ENCODE results near the gene SKI. TPM values are rescaled to one million over a fixed set of nuclear protein-coding genes. Genes with fewer than 3 reads are reported as not detected.

The SKI gene
- total and polyA plus RNA-seq, 2 of the 4 experiments (the other 2 are of a cell fraction) = 2.3 to 20.1 TPM

DNA sequence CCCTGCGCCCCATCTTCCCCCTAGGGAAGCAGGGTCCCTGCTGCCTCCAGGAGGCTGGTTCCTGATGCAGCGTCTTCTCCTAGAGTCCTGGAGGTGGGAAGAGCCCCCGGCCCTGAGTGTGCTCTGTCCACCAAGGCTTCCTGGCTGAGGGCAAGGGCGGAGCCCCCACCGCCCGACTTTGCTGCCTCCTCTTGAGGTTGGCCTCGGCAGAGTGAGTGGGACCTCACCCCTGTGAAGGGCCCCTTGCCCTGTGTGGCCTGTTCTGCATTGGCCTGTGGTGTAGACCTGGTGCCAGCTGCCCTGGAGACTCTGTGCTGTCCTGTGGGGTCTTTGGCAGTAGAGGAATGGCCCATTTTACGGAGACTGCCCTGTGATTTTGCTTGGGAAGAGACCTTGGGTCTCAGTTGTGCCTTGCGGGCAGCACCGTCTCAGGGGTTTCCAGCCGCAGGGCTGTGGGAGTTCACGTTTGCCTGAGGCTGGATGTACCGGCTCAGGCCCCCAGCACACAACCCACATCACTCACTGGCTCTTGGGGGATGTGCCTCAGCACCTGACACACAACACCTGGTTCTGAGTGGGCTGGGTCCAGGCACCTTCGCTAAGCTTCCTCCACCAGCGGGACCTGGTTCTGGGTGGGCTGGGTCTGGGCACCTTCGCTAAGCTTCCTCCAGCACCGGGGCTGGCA lies 73.6 kb downstream of the SKI start:
- H3K4ac ChIP-seq (ENCODE audit: low read depth, low read length) = no peak overlapping the region
- peak overlapping the region; percentile 96 for H2AK9ac ChIP-seq (replicated peaks; ENCODE audit: low read depth, low read length, poor library complexity)
- dilution Hi-C loops (cut with HindIII; ENCODE audit: low sequenced_read_pairs, unreplicated experiment) (no loop called here), intact Hi-C loops (cut with micrococcal nuclease) (loop anchor here (1.0 kb wide), 1 partner anchor 71 kb away; no protein-coding TSS in a partner anchor), in situ Hi-C loops (cut with MboI; ENCODE audit: low sequenced_read_pairs) (no loop called here)
- H4K8ac ChIP-seq (ENCODE audit: low read depth in 2 of 2, low read length in 2 of 2) = no peak overlapping the region
- H2BK20ac ChIP-seq (ENCODE audit: low read depth, low read length) = no peak overlapping the region
- H4K91ac ChIP-seq (ENCODE audit: insufficient read depth, low read depth, low read length) = no peak overlapping the region
- H3K9me1 ChIP-seq (ENCODE audit: insufficient read depth, low read length) = peaks cover 18% of the 10 kb centered on the region
- no peak overlapping the region for H3K23ac ChIP-seq (ENCODE audit: low read depth, low read length)
- ChIA-PET CTCF (interaction anchor here (1.0 kb wide), 1 partner anchor 10 kb away, joined by 3 read pairs; no protein-coding TSS in a partner anchor), POLR2A (ENCODE audit: unreplicated experiment) (no interaction called here)
- H3K4me1 ChIP-seq (ENCODE audit: control insufficient read depth, insufficient read depth, low read length) = peaks cover 24% of the 10 kb centered on the region
- H3K9ac ChIP-seq (ENCODE audit: low read depth, low read length) = no peak overlapping the region
- ATAC-seq (ENCODE audit: low read depth) = no peak
- BruUV-seq (replicated peaks) = no TSS peak
- peaks cover 70% of the 10 kb centered on the region for H4K20me1 ChIP-seq (ENCODE audit: insufficient read depth, low read length)
- H2AFZ ChIP-seq (replicated peaks; ENCODE audit: low read length, poor library complexity) = peak overlapping the region; percentile 33
- no peak for DNase-seq
- H2BK5ac ChIP-seq (ENCODE audit: low read depth, low read length, poor library complexity, severe bottlenecking) = no peak overlapping the region
- TF ChIP-seq, protein P1, sequence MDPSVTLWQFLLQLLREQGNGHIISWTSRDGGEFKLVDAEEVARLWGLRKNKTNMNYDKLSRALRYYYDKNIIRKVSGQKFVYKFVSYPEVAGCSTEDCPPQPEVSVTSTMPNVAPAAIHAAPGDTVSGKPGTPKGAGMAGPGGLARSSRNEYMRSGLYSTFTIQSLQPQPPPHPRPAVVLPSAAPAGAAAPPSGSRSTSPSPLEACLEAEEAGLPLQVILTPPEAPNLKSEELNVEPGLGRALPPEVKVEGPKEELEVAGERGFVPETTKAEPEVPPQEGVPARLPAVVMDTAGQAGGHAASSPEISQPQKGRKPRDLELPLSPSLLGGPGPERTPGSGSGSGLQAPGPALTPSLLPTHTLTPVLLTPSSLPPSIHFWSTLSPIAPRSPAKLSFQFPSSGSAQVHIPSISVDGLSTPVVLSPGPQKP (IDR thresholded peaks at IDR 0.05; ENCODE audit: borderline replicate concordance, low read depth, low read length) = no peak
- no peak overlapping the region for H3K27ac ChIP-seq (ENCODE audit: insufficient read depth, low read length)
- H3K4me3 ChIP-seq (ENCODE audit: insufficient read depth, low read depth, low read length) = no peak overlapping the region
- no peak overlapping the region for H3K18ac ChIP-seq (ENCODE audit: low read depth, low read length)
- H3K79me1 ChIP-seq (ENCODE audit: low read depth in 1 of 2, low read length in 2 of 2) = peaks cover 5 to 77% of the 10 kb centered on the region in 2 experiments
- no peak overlapping the region for H3K56ac ChIP-seq (ENCODE audit: extremely low read depth, insufficient read depth, low read length)
- no peak overlapping the region for H2AK5ac ChIP-seq (ENCODE audit: low read depth, low read length)
- no peak overlapping the region for H2BK15ac ChIP-seq (ENCODE audit: low read depth, low read length)
- no peaks in the 10 kb centered on the region for H3K9me3 ChIP-seq (ENCODE audit: control insufficient read depth, insufficient read depth, low read length)
- WGBS, 2 experiments (ENCODE audit: extremely low coverage in 2 of 2, insufficient read length in 1 of 2) = 86% methylated on average over 8 of the region's 17 CpGs; no CpG with 5 or more reads in 1 of the 2 experiments
- H3K14ac ChIP-seq (replicated peaks; ENCODE audit: low read depth, low read length) = no peak overlapping the region
- H3K4me2 ChIP-seq (ENCODE audit: low read depth, low read length) = no peak overlapping the region
- H4K5ac ChIP-seq (ENCODE audit: low read depth, low read length) = no peak overlapping the region
- H3K36me3 ChIP-seq (ENCODE audit: control insufficient read depth, insufficient read depth, low read length) = peaks cover 40% of the 10 kb centered on the region; the same call in 1 of the 2 replicates
- H2BK120ac ChIP-seq (ENCODE audit: low read depth, low read length) = no peak overlapping the region
- H3K27me3 ChIP-seq (ENCODE audit: control insufficient read depth, insufficient read depth, low read length) = no peaks in the 10 kb centered on the region
